H1 (cell line): Measurements from ENCODE around the gene GPX4. TPM values are rescaled to one million over a fixed set of nuclear protein-coding genes. Genes with fewer than 3 reads are reported as not detected.

Experiments
- CTCF ChIA-PET: fragments of 300-600 bp; sonication (Branson Sonifier 250); formaldehyde crosslinking; loops from one replicate; lab custom pipeline; 2021; ENCODE audit not compliant: partially characterized antibody; lab: Charles Lee
- POLR2A ChIA-PET: fragments of 300-600 bp; sonication (Branson Sonifier 250); formaldehyde crosslinking; loops from one replicate; lab custom pipeline; 2021; ENCODE audit warnings: inconsistent platforms; ENCODE audit not compliant: partially characterized antibody; lab: Charles Lee
- DNase-seq, 2 experiments: peaks; one replicate each; pipeline versions ENCODE4 v3.0.0 to v3.0.0-alpha.2; 2010 to 2022; ENCODE audit warnings: low spot score in 2 of 2, low read depth in 1 of 2, mixed read lengths in 1 of 2
- FAIRE-seq: peaks from 2 replicates; lab custom pipeline; 2011; peaks lifted over from hg19 to GRCh38; lab: Jason Lieb, UNC
- H2AFZ ChIP-seq: 2 replicates; pipeline ENCODE4 v1.8.1; 2012; ENCODE audit warnings: low read length, inconsistent platforms
- H2AK5ac ChIP-seq: 2 replicates; pipeline ENCODE4 v1.6.1; 2013; ENCODE audit warnings: low read depth, low read length
- H2BK120ac ChIP-seq: replicated peaks from 2 replicates; pipeline ENCODE3; 2013; ENCODE audit warnings: low read depth, low read length, inconsistent platforms
- H2BK12ac ChIP-seq: 2 replicates; pipeline ENCODE4 v1.6.1; 2013; ENCODE audit warnings: low read depth, low read length
- H2BK15ac ChIP-seq: 2 replicates; pipeline ENCODE4 v1.6.1; 2013; ENCODE audit warnings: low read length
- H2BK20ac ChIP-seq: 2 replicates; pipeline ENCODE4 v1.6.1; 2013; ENCODE audit warnings: low read length
- H2BK5ac ChIP-seq: 2 replicates; pipeline ENCODE4 v1.6.1; 2013; ENCODE audit warnings: low read depth, low read length
- H3K14ac ChIP-seq: 2 replicates; pipeline ENCODE4 v1.6.1; 2013; ENCODE audit warnings: inconsistent platforms; ENCODE audit not compliant: insufficient read length
- H3K18ac ChIP-seq: 2 replicates; pipeline ENCODE4 v1.6.1; 2013; ENCODE audit warnings: low read length; ENCODE audit errors: extremely low read depth
- H3K23ac ChIP-seq: 2 replicates; pipeline ENCODE4 v1.6.1; 2013; ENCODE audit warnings: inconsistent platforms; ENCODE audit not compliant: insufficient read length
- H3K23me2 ChIP-seq: 2 replicates; pipeline ENCODE4 v1.6.1; 2013; ENCODE audit warnings: low read depth, low read length
- H3K27ac ChIP-seq: 2 replicates; pipeline ENCODE4 v1.6.1; 2011; ENCODE audit warnings: low read depth, low read length, inconsistent platforms
- H3K27me3 ChIP-seq, 4 experiments: replicated peaks in 1 of 4; 1 replicate in 1 of 4; 2 replicates in 3 of 4; pipeline versions ENCODE4 v1.6.1 to v1.8.1; 2011 to 2013; ENCODE audit warnings: low read length in 3 of 4, mild to moderate bottlenecking in 3 of 4, inconsistent platforms in 2 of 4, mixed read lengths in 2 of 4, moderate library complexity in 1 of 4; ENCODE audit not compliant: control insufficient read depth in 3 of 4, insufficient read depth in 3 of 4; ENCODE audit errors: extremely low read depth in 1 of 4
- H3K36me3 ChIP-seq, 4 experiments: 2 replicates each; pipeline versions ENCODE4 v1.6.1 to v1.8.1; 2011 to 2013; ENCODE audit warnings: mild to moderate bottlenecking in 4 of 4, low read length in 3 of 4, moderate library complexity in 2 of 4, control low read depth in 1 of 4, inconsistent platforms in 1 of 4; ENCODE audit not compliant: insufficient read depth in 4 of 4, control insufficient read depth in 2 of 4
- H3K4ac ChIP-seq: replicated peaks from 2 replicates; pipeline ENCODE3; 2013; ENCODE audit warnings: low read length, low read depth, mixed read lengths, inconsistent platforms; ENCODE audit not compliant: insufficient read length
- H3K4me1 ChIP-seq, 4 experiments: replicated peaks in 1 of 4; 1 replicate in 1 of 4; 2 replicates in 3 of 4; pipeline versions ENCODE4 v1.6.1 to v1.8.1; 2011 to 2013; ENCODE audit warnings: low read length in 3 of 4, inconsistent platforms in 2 of 4, mixed read lengths in 1 of 4; ENCODE audit not compliant: insufficient read depth in 4 of 4, control insufficient read depth in 3 of 4
- H3K4me2 ChIP-seq, 2 experiments: 2 replicates each; pipeline versions ENCODE4 v1.6.1 to v1.8.1; 2011 to 2013; ENCODE audit warnings: low read depth in 2 of 2, low read length in 2 of 2, control low read depth in 1 of 2, inconsistent platforms in 1 of 2, mild to moderate bottlenecking in 1 of 2; ENCODE audit not compliant: insufficient read depth in 1 of 2
- H3K4me3 ChIP-seq, 4 experiments: fragments of 200-600, 300-600 bp in 1 of 4; sonication (generic), shearing (Covaris generic), sonication (Bioruptor Twin) in 1 of 4; 2 replicates each; pipeline versions ENCODE4 v1.5.1 to v1.8.1; 2011 to 2016; ENCODE audit warnings: low read length in 4 of 4, low read depth in 3 of 4, control low read depth in 2 of 4, inconsistent platforms in 2 of 4, mild to moderate bottlenecking in 2 of 4, mixed read lengths in 1 of 4, moderate library complexity in 1 of 4; ENCODE audit not compliant: insufficient read depth in 2 of 4; ENCODE audit errors: extremely low read depth in 1 of 4
- H3K56ac ChIP-seq: replicated peaks from 2 replicates; pipeline ENCODE3; 2013; ENCODE audit warnings: low read depth, mild to moderate bottlenecking, mixed read lengths, low read length, inconsistent platforms; ENCODE audit not compliant: insufficient read length
- H3K79me1 ChIP-seq: 2 replicates; pipeline ENCODE4 v1.6.1; 2013; ENCODE audit warnings: low read depth, low read length, control low read depth
- H3K79me2 ChIP-seq, 2 experiments: 2 replicates each; pipeline versions ENCODE4 v1.6.1 to v1.8.1; 2012 to 2013; ENCODE audit warnings: low read length in 2 of 2, mild to moderate bottlenecking in 2 of 2, inconsistent platforms in 1 of 2; ENCODE audit not compliant: insufficient read depth in 2 of 2, control insufficient read depth in 1 of 2
- H3K9ac ChIP-seq, 4 experiments: replicated peaks in 1 of 4; 1 replicate in 1 of 4; 2 replicates in 3 of 4; pipeline versions ENCODE4 v1.6.1 to v1.8.1; 2011 to 2013; ENCODE audit warnings: low read depth in 3 of 4, low read length in 3 of 4, control low read depth in 2 of 4, mild to moderate bottlenecking in 2 of 4, moderate library complexity in 2 of 4, inconsistent platforms in 1 of 4; ENCODE audit errors: extremely low read depth in 1 of 4
- H3K9me3 ChIP-seq, 2 experiments: 2 replicates each; pipeline versions ENCODE4 v1.6.1 to v1.8.1; 2012 to 2013; ENCODE audit warnings: mild to moderate bottlenecking in 2 of 2, moderate library complexity in 2 of 2, control low read depth in 1 of 2, inconsistent platforms in 1 of 2, low read depth in 1 of 2, low read length in 1 of 2, mixed read lengths in 1 of 2; ENCODE audit not compliant: insufficient read depth in 2 of 2
- H4K20me1 ChIP-seq, 2 experiments: replicated peaks in 1 of 2; 2 replicates each; pipeline versions ENCODE3 to v1.8.1; 2011 to 2013; ENCODE audit warnings: inconsistent platforms in 2 of 2, low read length in 2 of 2, mild to moderate bottlenecking in 1 of 2; ENCODE audit not compliant: insufficient read depth in 2 of 2, control insufficient read depth in 1 of 2
- H4K5ac ChIP-seq: 2 replicates; pipeline ENCODE4 v1.6.1; 2013; ENCODE audit warnings: low read length, low read depth, mixed read lengths, inconsistent platforms; ENCODE audit not compliant: insufficient read length
- H4K8ac ChIP-seq: 2 replicates; pipeline ENCODE4 v1.8.0; 2013; ENCODE audit warnings: mild to moderate bottlenecking, moderate library complexity, low read length, inconsistent platforms; ENCODE audit not compliant: insufficient read depth; ENCODE audit errors: extremely low read depth
- H4K91ac ChIP-seq: replicated peaks from 2 replicates; pipeline ENCODE3; 2013; ENCODE audit warnings: low read length, mixed read lengths, inconsistent platforms; ENCODE audit not compliant: insufficient read length
- HDAC6 ChIP-seq: IDR thresholded peaks from one replicate; pipeline ENCODE4 v1.7.1; 2012; ENCODE audit warnings: low read depth, mild to moderate bottlenecking, inconsistent platforms, low read length, moderate library complexity
- POLR2AphosphoS5 ChIP-seq: IDR thresholded peaks from 2 replicates; pipeline ENCODE4 v1.6.1; 2011; ENCODE audit warnings: low read depth, low read length
- WGBS, 2 experiments: shearing (Covaris generic) in 1 of 2; methylation state at CpG; one replicate each; pipeline versions ENCODE4 v1.1.6 to v1.1.7; 2013 to 2015; ENCODE audit warnings: low lambda C conversion rate in 2 of 2, mixed read lengths in 2 of 2, inconsistent platforms in 1 of 2, low coverage in 1 of 2, missing lambda C conversion rate in 1 of 2; ENCODE audit not compliant: insufficient replicate concordance in 2 of 2, insufficient coverage in 1 of 2, insufficient read length in 1 of 2; ENCODE audit errors: extremely low coverage in 1 of 2, missing lambda C conversion rate in 1 of 2; 5-methylcytosine and 5-hydroxymethylcytosine counted together
- polyA plus RNA-seq, 7 experiments: library from polyadenylated mRNA; depleted of rRNA in 3 of 7; stranded (reverse) in 5 of 7; unstranded in 2 of 7; fragments of >200 nt in 5 of 7; fragments of 200-250 nt in 2 of 7; gene quantifications; 1 replicate in 5 of 7; 2 replicates in 1 of 7; 4 replicates in 1 of 7; pipeline versions ENCODE4 v1.2.1 to v1.2.3, GENCODE V29; 2011 to 2013; ENCODE audit warnings: missing spikeins in 2 of 7, mixed read lengths in 2 of 7
- total RNA-seq: library from RNA; stranded (reverse); fragmentation: NEBNext Ultra II Directional; extraction: Animal tissue kit (Norgen Biotek cat#: 25700); gene quantifications from 2 replicates; pipeline ENCODE4 v1.2.1, GENCODE V29; 2021

The GPX4 gene
- total and polyA plus RNA-seq, 2 of the 8 experiments (the other 6 are each of a cell fraction or from before 2014, with no cell fraction given), result 342 to 693 TPM

GRCh38 chr19:1086613-1087012 is 17.2 kb upstream of the GPX4 start:
- Histone ChIP-seq H2BK20ac (no peak overlapping the region), H3K4me2 (no peak overlapping the region), H3K4me3 (no peak overlapping the region), H2BK15ac (no peak overlapping the region), H3K4ac (no peak overlapping the region), H3K79me2 (no peaks in the 10 kb centered on the region), H2AK5ac (no peak overlapping the region), H2BK12ac (no peak overlapping the region), H3K23ac (no peak overlapping the region), H4K5ac (no peak overlapping the region), H4K20me1 (peaks cover 2 to 20% of the 10 kb centered on the region in 2 experiments), H2BK120ac (no peak overlapping the region), H3K27me3 (no peaks in the 10 kb centered on the region; a peak in 1 of 7 replicates), H3K56ac (no peak overlapping the region), H3K18ac (no peak overlapping the region), H2AFZ (no peak overlapping the region), H3K9me3 (no peaks in the 10 kb centered on the region), H3K79me1 (no peaks in the 10 kb centered on the region; the same call in none of the 2 replicates), H3K9ac (no peak overlapping the region), H3K14ac (no peak overlapping the region), H3K27ac (no peak overlapping the region), H3K23me2 (no peaks in the 10 kb centered on the region), H3K36me3 (peaks cover 2 to 59% (median 23%) of the 10 kb centered on the region in 4 experiments; a peak in 6 of 8 replicates), H3K4me1 (peaks cover 0 to 5% (median 0%) of the 10 kb centered on the region in 4 experiments; a peak in 4 of 7 replicates), H4K91ac (no peak overlapping the region), H2BK5ac (no peak overlapping the region), H4K8ac (no peak overlapping the region)
- ChIA-PET CTCF (interaction anchor here (0.6 to 2.5 kb wide), 7 partner anchors 7 to 158 kb away, joined by 3 to 8 read pairs (median 3); no protein-coding TSS in a partner anchor), POLR2A (interaction anchor here (0.8 to 10.3 kb wide), 16 partner anchors 8 to 226 kb away, joined by 3 to 116 read pairs (median 6); partner anchors contain the start of genes ABCA7, ARHGAP45, GPX4 and POLR2E)
- 92% methylated on average over 21 of the region's 21 CpGs; no CpG with 5 or more reads in 1 of the 2 experiments for WGBS, 2 experiments
- no peak for FAIRE-seq
- DNase-seq, result no peak
- peak; percentile 53; the same call in 1 of the 2 replicates for TF ChIP-seq POLR2AphosphoS5
- TF ChIP-seq HDAC6, result no peak
